Measurements from ENCODE around the gene TSHZ1.

TSHZ1 gene

DNA sequence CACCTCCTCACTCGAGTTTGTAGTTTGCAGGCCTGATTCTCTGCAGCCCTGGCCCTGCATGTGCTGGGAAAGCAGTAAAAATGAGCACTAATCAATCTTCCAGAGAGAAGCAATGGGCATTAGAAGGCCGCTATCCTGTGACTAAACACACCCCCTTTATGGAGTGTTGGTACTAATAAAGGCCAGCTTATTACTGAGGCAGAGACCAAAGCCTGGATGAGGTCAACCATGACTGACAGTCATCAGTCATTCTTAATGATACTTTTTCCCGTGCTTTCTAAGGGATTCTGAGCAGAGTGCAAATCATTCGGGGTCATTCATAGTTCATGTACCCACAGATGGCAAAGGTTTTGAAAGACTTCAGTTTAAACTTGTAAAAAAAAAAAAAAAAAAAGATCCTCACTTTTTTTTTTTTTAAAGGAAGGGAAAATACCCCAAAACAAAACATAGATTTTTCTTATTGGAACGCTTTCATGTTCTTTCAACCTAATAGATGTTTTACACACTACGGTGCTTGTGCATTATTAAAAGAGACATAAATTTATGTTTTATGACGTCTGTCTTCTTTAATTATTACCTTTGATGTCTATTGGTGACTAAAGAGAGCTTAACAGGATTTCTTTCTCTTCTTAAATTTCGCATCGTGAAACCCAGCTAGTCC, 13.2 kb downstream of the TSHZ1 start:
- DNase-seq, result no peak

DNA sequence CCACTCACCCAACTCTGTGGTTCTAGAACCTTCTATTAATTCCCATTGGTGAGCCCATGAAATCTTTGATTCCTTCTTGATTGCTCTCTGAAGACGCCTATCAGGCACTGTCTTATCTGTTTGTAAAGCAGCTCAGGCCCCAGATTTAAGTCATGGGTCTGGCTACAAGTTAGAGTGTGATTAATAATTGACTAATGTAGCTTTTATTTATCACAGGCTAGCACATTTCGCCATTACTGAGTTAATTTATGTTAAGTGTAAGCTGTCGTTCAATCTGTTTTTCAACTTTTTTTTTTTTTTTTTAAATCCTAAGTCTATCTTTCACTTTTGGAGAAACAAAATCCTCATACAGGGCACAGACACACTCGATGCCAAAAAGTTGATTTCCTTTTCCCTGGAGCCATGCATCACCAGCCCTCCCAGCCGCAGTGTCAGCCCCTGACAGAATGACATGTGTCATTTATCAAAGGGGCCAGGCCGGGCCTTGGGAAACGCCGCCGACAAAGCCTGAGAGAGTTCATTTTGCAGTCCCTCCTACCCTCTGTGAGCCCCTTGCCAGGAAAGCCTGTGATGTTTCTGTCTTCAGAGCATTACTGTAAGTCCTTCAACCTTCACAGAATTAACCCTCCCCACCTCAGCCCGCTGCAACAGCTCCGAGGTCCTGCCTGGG, 15.8 kb downstream of the TSHZ1 start:
- DNase-seq, result no peak

DNA sequence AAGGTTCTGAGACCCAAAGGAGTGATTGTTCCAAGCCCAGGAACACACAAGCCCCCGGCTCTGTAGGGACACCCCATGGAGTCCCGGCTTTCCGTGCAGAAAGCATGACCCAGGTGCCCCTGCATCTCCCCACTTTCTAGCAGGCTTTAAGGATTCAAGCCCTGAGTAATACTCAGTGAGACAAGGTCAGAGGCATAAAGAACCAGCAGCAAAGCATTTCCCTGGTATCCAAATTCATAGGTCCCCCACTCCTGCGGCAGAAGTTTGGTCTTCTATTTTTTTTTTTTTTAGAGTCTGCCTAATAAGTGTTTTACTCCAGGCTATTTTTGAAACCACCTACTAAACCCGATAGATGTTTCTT, 16.3 kb downstream of the TSHZ1 start:
- no peak for DNase-seq

DNA sequence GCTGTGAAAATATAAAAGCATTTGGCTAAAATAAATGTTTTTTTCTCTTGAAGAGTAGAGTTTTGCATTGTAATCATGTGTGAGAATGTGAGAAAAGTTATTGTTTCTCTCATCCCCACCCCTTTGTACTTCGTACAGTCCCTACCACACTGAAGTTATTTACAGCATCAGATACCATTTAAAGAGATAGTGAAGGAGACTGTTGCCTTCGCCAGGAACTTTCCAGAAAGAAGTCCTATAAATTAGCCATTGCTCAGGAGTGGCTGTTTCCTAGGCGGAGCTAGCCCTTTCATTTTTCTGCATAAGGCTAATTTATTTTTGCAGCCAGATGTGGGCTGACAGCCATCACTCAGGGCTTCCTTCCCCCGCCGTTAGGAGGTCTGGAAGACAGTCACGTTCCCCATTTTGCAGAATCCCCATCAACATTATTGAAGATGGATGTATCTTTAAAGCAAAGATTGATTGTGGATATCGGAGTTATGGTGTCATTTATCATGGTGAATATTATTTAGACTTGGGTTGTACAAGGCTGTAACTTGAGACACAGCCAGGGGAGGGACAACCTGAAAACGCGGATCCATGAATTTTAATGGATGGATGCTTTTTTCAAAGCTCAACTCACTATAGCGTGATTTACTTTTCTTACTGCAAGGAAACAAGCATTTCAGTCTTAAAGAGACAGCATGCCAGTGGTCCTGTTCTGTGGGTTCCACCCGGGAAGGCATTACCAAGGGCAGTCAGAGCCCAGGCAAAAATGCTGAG, 17.1 kb downstream of the TSHZ1 start:
- no peak for DNase-seq

DNA sequence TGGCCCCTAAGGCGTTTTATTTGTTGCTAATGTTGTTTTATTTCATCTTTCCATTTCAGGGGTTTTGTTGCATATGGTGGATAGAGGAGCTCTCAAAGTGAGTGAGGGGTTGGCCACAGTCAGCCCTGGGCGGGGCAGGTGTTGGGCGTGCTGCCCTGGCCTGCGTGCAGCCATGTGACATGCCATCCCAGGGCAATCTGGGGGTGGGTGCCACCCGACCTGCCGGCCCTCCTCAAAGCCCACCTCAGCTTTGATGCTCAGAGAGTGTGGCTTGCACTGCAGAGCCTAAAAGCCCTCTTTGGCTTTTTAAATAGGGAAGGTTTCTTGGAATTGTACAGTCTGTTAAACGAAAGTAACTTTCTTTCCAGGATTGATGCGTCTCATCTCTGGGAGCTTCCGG, 18.4 kb downstream of the TSHZ1 start:
- no peak for DNase-seq

DNA sequence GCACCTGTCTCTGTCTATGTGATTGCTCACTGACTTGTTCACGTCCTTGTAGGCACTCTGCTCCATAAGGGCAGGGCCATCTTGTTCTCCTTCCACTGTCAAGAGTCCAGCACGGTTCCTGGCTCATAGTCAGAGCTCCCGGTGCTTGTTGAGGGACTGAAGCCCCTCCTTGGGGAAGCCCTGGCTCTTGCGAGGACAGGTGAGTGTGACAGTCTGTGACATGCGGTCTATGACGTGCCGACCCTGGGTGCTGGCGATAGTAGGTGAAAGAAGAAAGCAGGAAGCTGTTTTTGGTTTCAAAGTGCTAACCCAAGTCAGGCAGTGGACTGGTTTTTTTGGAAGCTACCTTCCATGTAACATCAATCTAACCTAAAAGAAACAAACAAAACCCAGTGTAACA, 18.8 kb downstream of the TSHZ1 start:
- no peak for DNase-seq

DNA sequence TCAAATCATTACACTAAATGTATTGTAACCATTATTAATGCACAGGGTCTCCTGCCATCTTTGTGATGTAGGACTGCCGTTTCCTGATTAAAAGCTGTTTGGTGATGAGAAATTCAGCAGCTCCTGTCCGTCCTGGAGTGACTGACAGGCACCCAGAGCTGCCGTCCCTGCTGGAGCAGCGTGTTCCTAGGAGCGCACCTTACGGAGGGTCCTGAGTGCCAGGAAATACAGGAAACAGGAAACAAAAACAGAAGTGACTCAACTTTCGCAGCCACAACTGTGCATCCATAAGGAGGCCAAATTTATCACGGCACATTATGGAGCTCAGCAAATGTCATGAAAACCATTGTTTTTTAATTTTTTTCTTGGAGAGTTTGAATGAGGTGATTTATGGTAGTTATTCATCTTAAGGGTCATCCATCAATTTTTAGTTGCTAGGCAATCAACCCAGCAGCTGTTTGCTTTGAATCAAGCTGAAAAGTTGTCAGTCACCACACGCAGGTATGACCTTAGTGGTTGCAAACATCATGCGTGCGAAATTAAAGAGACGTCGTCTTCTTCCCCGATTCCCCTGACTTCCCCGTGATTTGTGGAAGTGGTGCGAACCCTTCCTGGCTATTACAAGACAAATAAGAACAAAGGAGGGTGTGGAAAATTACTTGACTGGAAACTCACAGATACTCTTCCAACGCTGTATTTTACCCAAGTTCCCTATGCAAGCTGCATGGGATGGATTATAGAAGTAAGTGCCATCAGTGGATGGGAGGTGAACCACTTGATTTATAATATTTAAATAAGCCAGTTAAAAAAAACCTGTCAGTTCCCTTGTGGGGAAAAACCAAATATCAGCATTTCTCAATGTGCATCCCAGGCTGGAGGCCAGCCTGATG, 19.8 kb downstream of the TSHZ1 start:
- DNase-seq, result no peak

DNA sequence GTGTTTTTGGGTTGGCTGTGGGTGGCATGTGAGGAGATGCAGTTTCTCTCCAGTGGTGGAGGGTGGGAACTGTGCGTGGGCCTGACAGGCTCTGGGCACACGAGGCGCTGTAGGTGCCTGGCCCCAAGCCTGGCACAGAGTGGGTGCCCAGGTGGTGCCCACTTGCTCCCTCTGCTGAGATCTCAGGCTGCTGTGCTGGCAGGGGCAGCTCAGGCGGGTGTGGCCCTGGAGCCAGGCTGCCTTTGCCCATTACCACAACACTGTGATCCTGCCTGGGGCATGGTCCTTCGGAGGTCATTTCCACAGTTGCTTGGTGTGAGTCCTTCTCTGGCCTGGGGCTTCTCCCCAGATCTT, 20.4 kb downstream of the TSHZ1 start:
- DNase-seq, result no peak

DNA sequence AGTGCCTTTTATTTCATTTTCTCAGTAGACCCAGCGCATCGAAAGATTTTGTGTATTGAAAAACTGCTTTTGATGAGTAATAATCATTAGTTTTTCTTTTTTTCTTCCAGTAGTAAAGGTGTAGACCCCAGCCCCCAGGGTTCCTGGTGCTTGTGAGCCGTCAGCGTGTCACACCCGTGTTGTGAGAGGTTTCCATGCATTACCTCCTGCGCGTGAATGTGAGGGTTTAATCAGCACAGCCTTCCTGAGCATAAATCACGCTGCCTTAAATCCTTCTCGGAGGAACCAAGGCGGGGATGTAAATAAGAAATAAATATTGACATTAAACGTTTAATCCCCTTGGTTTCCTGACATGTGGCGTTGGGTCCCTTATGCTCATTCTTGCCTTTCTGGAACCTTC, 24.3 kb downstream of the TSHZ1 start:
- no peak for DNase-seq

DNA sequence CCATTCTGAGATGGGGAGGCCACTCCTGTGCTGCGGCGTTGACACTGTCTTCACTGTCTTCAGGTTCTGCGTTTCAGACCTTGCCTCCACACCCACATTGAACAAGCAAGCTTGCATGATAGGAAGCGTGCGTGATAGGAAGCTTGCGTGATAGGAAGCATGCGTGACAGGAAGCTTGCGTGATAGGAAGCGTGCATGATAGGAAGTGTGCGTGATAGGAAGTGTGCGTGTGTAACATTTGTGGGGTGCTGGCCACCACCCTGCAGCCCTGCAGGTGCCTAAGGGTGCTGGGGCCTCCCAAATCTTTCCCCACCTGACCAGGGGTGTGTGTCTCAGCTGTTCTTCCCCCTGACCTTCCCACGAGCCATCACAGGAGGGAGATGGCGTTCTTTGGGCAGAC, 25.3 kb downstream of the TSHZ1 start:
- DNase-seq, result no peak

DNA sequence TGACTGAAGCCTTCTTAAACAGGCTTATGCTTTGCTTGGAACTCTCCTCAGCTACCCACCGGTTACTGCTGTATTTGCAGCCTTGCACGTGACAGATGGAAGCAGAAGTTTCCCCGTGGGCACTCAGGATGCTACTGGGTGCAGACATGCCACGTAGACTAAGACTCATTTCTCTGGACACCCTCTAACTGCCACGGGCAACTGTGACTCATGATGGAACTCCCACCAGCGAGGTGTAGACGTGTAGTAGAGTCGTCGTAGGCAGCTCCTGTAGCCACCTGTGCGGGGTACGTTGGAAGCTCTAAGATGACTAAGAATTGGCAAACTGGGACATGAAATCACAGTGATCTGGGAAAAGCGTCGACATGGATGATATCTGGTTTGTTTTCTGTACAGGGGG, 27.5 kb downstream of the TSHZ1 start:
- DNase-seq, result no peak

DNA sequence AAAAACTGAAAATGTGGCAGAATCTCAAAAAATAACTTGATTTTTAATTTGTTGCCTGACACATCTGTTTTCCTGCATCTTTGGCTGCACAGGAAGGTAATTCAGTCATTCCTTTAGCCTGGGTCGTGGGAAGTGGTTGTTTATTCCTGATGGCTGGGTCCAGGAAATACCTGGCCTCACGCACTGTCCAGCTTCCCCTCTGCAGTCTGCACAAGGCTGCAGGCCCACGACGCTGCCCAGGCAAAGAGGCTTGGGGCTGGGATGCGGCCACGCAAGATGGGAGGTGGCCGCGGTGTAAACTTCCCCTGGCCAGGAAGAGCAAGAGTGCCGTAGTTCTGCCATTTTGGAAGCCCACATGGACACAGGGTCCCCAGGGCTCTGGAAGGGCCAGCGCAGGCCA, 28.2 kb downstream of the TSHZ1 start:
- no peak for DNase-seq

DNA sequence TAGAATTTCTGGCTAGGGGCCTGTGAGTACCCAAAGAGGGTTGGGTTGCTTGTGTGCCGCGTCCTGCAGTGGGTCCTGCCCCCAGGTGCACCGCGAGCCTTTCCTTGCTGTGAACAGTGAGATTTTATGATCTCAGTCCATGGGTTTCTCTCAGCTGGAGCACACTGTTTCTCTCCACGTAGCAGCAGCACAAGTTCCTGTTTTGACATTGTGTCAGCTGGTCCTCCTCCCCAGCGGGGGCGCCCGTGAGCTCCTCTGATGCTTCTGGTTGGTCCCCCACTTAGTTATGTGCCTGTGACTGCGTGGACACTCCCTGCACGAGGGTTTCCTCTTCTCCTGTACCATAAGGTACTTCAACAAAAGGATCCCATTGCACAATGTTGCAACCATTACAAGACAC, 29.8 kb downstream of the TSHZ1 start:
- DNase-seq, result no peak

DNA sequence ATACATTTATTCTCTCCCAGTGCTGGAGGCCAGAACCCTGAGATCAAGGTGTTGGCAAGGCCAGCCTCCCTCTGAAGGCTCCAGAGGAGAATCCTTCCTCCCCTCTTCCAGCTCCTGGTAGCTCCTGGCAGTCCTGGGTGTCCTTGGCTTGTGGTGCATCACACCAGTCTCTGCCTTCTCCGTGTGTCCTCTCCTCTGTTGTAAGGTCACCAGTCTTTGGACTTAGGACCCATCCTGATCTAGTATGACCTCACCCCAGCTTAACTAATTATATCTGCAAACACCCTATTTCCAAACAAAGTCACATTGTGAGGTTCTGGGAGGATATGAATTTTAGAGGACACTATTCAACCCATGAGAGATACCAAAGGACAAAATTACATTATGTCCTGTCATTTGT, 31.1 kb downstream of the TSHZ1 start:
- no peak for DNase-seq

DNA sequence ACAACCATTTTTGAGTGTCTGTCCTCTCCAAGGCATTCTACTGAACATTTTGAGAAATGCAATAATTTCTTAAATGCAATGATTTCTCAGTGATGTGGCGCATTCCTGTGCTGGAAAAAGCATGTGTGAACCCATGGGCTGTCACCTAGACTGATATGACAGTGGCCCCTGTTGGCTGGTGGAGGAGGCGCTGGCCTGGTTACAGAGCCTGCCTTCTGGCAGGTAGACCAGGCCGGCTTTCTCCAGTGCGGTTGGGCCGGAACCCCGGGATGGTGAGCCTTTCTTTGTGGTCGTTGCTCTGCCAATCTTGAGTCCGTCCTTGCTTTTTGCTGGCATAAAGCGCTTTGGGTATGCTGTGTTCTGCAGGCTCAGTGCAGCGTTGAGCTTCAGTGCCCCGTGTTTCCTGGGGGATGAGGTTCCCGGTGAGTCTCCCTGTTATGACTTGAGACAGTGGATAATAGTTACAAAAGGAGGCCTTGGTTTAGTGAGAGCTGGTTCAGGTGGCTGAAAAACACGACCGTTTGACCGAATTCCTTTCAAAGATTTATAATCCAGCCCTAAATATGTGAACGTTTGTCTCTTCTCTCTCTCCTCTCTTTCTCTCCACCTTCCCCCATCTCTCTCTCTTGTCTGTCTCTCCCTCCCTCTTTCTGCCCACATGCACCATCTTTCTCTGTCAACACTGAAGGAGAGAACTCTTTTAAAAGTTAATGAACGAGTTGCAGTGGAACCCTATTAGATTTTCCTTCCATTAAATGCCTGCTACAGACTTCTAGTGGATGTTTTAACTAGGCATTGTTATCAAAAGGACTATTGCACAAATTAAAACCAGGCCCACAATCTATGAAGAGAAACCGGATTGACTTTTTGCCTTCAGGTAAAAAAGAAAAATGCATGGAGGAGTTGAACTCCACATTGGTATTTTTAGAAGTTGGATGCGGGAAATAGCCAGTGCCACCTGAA, 34.0 kb downstream of the TSHZ1 start:
- no peak for DNase-seq

DNA sequence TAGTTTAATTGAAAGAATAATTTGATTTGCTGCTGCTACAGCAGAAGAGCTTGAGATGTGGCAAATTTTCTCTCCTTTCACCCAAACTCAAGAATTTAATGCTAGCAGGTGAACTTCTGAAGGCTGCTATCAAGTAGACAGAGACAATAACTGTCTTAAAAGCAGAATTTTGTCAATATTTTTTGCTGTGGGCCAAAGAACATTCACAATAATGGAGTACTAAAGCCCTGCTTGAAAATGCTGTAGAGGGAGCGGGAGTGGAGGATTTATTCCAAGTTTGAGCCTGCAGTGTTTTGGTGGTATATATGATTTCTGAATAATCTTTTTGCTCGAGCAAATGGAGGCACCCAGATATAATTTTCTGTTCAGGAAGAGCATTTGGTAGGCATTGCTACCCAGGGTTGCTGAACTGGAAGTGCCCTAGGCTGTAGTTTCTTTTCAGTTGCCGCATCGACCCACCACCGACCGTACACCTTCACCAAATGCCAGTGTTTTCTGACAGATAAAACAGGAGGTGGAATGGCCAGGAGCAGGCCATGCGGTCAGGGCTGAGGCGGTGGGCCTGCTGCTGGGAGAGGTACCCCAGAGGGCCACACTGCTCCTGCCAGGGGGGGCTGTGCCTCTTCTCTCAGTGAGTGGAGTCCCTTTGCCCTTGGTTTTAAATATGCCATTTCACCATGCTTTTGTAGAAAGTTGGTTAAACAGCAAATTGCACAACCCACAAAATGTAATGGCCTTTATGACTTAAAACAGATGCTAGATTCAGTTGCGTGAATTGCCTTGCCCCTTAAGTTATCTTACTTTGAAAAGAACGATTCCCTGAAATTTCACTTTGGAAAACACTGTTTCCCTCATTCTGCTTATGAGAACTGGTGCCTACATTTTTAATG, 36.4 kb downstream of the TSHZ1 start:
- no peak for DNase-seq

DNA sequence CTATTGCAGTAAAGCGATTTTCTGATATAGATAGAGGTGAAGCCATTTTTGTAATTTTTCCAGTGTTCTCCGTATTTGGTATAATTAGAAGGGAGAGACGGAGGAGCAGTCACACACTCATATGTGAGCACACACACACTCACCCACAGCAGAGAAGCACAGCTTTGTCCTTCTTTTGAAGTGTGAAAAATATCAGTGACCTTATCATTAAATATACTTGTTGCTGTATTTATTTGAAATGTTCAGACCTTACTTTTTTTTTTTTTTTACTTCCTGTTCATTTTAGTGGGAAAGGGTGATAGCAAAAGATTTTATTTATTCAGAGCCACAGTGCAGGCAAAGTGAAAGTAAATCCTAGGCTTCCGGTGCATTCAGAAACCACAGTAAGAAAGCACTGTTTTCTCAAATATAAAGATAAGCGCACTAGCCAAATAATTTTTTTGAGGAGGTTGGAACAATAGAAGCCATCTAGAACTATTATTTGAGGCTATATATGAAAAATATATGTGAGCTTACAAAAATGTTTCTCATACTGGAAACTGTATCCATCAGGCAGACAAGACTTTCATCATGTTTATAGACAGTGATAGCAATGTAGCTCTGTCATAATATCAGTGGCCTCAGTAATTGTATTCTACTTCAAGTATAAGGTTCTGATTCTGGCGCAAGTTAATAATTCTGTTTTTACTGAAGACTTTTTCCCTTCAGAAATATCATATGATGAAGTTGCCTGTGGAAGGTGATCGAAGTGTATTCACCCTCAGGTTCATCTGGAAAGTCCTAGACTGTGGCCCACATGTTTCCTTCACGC, 37.2 kb downstream of the TSHZ1 start:
- no peak for DNase-seq

DNA sequence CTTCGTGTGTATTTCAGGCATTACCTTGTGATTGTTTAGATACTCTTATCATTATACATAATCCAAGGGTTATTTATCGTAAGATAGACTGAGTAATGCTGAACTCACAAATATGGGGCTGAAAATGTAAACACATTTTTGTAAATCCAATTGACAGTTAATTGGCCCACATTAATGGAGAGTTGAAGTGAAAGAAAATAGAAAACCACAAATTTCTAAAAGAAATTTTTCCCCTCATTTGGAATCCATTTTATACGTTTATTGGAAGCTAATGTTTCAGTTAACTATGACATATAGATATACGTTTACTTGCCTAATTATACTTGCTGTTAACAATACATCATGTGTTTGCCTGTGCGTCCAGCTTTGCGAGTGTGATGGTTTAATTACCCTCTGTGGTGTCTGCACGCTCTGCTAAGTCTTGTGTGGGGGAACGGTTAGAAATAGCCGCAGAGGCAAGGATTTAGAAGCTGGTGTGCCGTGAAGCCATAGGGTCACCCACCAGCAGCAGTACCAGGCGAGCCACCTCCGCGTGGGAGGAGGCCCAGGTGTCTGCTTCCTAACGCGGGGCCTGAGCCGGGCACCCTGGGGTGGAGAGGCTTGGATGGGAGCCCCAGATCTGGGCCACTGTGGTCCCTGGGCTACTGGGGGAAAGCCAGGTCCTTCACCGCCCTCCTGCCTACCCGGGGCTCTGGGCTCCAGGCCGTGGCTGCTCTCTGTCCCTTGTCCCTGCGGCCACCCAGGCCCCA, 38.0 kb downstream of the TSHZ1 start:
- DNase-seq, result no peak

DNA sequence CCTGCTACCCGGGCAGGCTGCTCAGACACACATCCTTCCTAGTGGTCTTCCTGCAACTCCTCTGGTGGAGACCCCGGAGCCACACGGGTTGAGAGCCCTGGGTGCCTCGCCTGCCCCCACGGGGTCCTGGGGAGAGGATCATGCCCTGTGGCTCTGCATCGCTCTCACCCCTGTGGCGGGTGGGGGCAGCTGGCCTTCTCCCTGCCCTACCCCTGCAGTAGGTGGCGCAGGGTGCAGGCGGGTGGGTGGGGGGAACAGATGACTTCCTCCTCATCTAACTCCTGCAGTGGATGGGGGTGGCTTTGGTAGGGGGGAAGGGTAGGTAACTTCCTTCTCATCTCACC, 38.5 kb downstream of the TSHZ1 start:
- no peak for DNase-seq
